Nephron (organoid): ENCODE data around the gene MICAL2.

ENCODE experiments used
- H3K27ac Mint-ChIP-seq, 3 experiments: 2 replicates each; pipeline ENCODE4 v1.8.0; 2020; ENCODE audit warnings: mixed read lengths in 3 of 3, mild to moderate bottlenecking in 2 of 3, moderate library complexity in 1 of 3
- H3K27me3 Mint-ChIP-seq: 2 replicates; pipeline ENCODE4 v1.8.0; 2021; ENCODE audit warnings: low read depth, mild to moderate bottlenecking, moderate library complexity, mixed read lengths
- H3K36me3 Mint-ChIP-seq: 2 replicates; pipeline ENCODE4 v1.8.0; 2020; ENCODE audit warnings: low read depth, mixed read lengths
- H3K4me1 Mint-ChIP-seq: 2 replicates; pipeline ENCODE4 v1.8.0; 2020; ENCODE audit warnings: mixed read lengths
- H3K4me3 Mint-ChIP-seq, 3 experiments: 2 replicates each; pipeline ENCODE4 v1.8.0; 2020; ENCODE audit warnings: mild to moderate bottlenecking in 3 of 3, mixed read lengths in 3 of 3, moderate library complexity in 2 of 3
- H3K9me3 Mint-ChIP-seq: 2 replicates; pipeline ENCODE4 v1.8.0; 2020; ENCODE audit warnings: mixed read lengths
- CTCF ChIP-seq, 3 experiments: fragments of 200-600 bp; sonication (generic); IDR thresholded peaks; one replicate each; pipeline ENCODE4 v1.5.0; 2021; ENCODE audit warnings: antibody characterized with exemption in 3 of 3; ENCODE audit not compliant: unreplicated experiment in 3 of 3

Gene MICAL2

DNA sequence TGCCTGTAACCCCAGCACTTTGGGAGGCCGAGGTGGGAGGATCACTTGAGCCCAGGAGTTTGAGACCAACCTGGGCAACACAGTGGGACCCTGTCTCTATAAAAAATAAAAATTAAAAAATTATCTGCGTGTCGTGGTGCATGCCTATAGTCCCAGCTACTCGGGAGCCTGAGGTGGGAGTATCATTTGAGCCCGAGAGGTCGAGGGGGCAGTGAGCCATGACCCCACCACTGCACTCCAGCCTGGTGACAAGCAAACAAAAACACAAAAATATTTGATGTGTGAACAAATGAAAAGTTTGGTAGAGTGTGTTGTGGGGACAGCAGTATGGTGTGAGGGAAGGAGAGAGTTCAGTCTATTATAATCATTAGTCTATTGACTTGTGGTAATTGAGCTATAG is 176.2 kb downstream of the MICAL2 start:
- Mint-ChIP-seq H3K27ac (peak overlapping the region in 2 of 3 experiments; percentile 26 to 43), H3K4me1 (peaks cover 46% of the 10 kb centered on the region), H3K36me3 (no peaks in the 10 kb centered on the region), H3K4me3 (no peak overlapping the region), H3K27me3 (peaks cover 20% of the 10 kb centered on the region), H3K9me3 (peaks cover 2% of the 10 kb centered on the region)
- TF ChIP-seq CTCF (IDR thresholded peaks at IDR 0.05; ENCODE audit: unreplicated experiment in 3 of 3), result no peak

- Mint-ChIP-seq H3K9me3 (peaks cover 2% of the 10 kb centered on the region), H3K27ac (peak overlapping the region in 2 of 3 experiments; percentile 26 to 43), H3K4me1 (peaks cover 46% of the 10 kb centered on the region), H3K27me3 (peaks cover 16% of the 10 kb centered on the region), H3K36me3 (no peaks in the 10 kb centered on the region), H3K4me3 (no peak overlapping the region)
- TF ChIP-seq CTCF (IDR thresholded peaks at IDR 0.05; ENCODE audit: unreplicated experiment in 3 of 3), result no peak
Measured at GRCh38 chr11:12287009-12287373, 176.6 kb downstream of the MICAL2 start.

GRCh38 chr11:12287374-12288211 is 177.2 kb downstream of the MICAL2 start:
- Mint-ChIP-seq H3K27ac (peak overlapping the region in 2 of 3 experiments; percentile 26 to 43), H3K9me3 (peaks cover 2% of the 10 kb centered on the region), H3K4me3 (no peak overlapping the region), H3K27me3 (peaks cover 13% of the 10 kb centered on the region), H3K36me3 (no peaks in the 10 kb centered on the region), H3K4me1 (peaks cover 46% of the 10 kb centered on the region)
- peak; percentile 41 to 46 (median 41) for TF ChIP-seq CTCF (IDR thresholded peaks at IDR 0.05; ENCODE audit: unreplicated experiment in 3 of 3)

DNA sequence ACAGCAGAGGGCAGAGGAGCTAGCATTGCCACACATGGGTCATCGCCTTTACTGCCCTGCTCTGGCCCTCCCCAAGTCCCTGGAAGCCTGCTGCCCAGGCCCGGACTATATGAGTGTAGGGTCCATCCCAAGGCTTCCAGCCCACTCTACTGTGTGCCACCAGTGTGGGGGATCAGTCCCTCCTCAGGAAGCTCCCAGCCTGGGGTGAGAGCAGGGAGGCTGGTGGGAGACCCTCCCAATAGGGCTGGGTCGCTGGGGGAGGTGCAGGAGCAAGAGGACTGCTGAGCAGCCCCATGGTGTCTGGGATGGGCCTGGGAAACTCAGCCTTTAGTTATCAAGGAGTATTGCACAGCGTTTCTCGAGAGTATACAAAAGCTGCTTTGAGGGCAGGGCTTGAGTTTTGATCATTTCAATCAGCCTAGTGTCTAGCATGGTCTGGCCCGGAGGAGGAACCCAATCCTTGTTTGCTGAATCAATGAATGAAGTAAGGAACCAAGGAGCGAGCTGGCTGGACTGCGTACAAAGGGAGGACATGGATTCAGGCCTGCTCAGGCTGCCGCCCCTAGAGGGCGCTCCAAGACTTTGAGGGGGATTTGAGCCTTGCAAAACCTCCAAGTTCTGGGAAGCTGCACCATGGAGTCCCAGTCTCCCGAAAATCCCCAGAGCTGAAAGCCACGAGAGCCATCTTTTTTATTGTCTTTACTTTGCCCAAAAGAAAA is 178.0 kb downstream of the MICAL2 start:
- Mint-ChIP-seq H3K4me3 (no peak overlapping the region), H3K9me3 (peaks cover 2% of the 10 kb centered on the region), H3K27ac (peak overlapping the region in 2 of 3 experiments; percentile 42 to 76), H3K4me1 (peaks cover 46% of the 10 kb centered on the region), H3K36me3 (no peaks in the 10 kb centered on the region), H3K27me3 (peaks cover 11% of the 10 kb centered on the region)
- TF ChIP-seq CTCF (IDR thresholded peaks at IDR 0.05; ENCODE audit: unreplicated experiment in 3 of 3), result peak; percentile 81 to 83 (median 83)

DNA sequence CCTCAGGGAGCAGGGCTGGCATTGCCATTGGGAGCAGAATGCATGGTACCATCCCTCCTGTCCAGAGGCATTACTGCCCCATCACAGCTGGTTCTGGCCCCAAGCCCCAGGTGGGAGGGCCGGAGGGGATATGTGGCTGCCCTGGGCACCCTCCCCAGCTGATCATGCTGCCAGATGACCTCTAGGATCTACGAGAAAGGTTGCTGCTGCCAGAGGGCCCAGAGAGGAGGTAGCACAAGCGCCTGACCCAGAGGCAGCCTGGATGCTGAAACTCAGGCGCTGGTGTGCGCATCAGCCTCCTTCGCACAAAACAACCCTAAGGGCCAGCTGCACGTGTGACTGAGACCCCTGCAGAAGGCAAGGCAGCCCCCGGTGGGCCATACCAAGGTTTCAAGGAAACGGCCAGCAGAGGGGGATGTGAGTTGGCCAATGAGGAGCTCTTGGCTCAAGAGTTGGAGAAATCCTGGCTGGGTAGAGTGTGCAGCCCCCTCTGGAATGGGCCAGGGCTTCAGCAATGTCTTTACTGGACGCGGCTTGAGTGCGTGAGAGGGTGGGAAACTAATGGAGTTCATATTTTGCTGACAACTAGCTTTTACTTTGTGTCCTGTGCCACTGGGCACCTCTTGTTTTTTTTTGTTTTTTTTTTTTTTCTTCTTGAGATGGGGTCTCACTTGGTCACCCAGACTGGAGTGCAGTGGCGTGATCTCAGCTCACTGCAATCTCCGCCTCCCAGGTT is 178.7 kb downstream of the MICAL2 start:
- Mint-ChIP-seq H3K4me3 (no peak overlapping the region), H3K9me3 (peaks cover 2% of the 10 kb centered on the region), H3K36me3 (no peaks in the 10 kb centered on the region), H3K27ac (peak overlapping the region in 2 of 3 experiments; percentile 42 to 76), H3K27me3 (peaks cover 14% of the 10 kb centered on the region), H3K4me1 (peaks cover 44% of the 10 kb centered on the region)
- TF ChIP-seq CTCF (IDR thresholded peaks at IDR 0.05; ENCODE audit: unreplicated experiment in 3 of 3), result no peak
